Measurements from ENCODE around the gene CFL2.
"Not testable (repeated sequence)": the region's sequence is repeated elsewhere in the genome, so short reads cannot be mapped to it uniquely, and the experiment has no call there.

The CFL2 gene

DNA sequence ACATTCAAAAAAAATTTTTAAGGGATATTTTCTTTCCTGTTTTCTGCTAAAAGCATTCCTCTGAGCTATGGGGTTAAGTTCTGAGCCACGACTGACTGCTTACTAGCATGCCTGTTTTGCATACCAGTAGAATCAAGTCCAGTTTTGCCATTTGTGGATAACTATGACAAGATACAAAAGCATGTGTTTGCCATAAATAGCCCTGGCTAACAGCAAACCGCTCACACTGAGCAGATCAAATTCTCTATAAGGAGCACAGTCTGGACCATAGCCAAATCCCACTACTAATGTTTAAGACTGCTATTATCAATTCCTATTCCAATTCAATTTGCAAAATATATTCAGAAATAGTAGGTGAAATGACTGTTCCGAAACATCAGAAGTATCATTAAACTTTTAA, 3.2 kb downstream of the CFL2 start:
- peak; percentile 23 for DNase-seq

DNA sequence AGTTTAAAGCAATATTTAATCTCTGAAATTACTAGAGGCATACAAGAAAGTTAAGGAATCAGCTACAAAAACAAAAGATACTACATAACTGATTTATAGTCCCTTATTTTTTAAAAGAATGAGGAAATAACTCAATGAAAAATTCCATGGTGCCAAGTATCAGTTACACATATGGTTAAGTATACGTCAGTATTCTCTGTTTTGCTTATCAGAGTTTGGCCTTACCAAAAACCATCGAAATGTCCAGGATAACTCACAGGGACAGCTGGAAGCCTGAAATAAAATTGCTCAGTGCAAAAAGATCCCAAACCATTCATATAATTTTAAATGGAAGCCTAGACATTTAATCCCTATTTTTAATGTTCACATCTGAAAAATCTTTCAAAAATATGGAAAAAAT, 3.6 kb downstream of the CFL2 start:
- no peak for DNase-seq

DNA sequence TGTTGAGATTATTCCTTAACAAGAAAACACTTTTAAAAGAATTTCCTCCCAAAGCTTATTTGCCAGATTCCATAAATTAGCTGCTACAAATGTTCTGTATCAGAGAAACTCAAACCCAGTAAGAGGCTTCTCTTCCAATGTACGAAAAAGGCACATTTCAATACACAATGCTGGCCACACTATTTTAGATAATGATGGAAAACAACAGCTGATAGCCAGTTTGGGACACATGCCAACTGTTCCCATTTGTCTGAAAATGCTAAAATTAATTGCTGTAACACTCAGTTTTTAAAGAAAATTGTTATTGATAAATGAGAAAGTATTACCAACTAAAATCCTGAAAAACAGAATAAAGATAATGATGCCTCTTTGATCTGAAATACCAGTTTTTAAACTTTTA, 4.4 kb downstream of the CFL2 start:
- DNase-seq: no peak

DNA sequence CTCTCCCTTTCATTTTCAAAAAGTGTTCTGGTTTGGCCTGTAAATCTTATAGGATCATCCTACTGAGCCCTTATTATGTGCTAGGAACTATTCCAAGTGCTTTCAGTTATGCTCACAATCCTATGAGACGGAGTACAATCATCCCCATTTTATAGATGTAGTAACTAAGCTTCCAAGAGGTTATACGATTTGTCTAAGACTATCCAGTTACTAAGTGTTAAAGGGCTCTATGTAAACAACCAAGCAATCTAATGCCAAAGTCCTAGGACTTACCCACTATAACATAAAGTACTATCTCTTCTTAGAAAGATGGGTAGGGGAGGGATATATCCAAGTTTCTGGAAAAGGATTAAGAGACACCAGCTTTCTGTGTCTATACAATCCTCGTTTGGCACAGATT, 6.7 kb downstream of the CFL2 start:
- no peak for DNase-seq

DNA sequence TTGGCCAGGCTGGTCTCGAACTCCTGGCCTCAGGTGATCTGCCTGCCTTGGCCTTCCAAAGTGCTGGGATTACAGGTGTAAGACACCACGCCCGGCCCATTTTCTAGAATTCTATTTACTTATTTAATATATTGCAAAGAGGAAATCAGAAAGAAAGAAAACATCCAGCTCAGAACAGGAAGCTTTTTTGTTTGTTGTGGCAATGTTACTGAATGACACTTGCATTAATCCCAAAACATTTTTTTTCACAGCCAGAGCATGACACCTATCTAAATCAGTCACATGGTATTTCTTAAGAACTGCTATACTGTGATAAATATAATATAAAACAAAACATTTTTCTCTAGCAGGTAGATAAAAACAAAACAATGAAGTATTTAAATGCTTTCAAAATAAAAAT, 12.6 kb downstream of the CFL2 start:
- DNase-seq: no peak

DNA sequence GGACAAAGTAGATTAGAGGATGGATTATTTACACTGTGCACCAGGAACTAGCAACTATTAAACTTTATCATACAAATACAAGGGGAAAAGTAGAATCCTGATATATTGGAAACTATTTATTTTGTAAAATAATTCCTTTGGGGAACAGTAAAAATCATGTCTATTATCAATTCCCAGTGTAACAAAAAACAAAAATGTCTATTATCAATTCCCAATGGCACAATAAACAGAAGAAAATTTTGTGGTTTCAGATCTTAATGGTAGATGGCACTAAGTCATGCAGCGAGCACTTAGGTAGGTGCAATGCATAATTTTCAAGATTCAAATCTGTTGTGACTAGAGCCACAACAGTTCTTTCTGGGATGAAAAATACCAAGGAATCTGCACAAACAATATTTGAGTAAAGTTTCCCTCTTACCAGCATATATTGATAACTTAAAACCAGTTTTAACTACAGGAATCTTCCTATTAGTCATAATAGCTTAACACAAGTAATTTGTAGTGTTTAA, 13.7 kb downstream of the CFL2 start:
- no peak for DNase-seq

DNA sequence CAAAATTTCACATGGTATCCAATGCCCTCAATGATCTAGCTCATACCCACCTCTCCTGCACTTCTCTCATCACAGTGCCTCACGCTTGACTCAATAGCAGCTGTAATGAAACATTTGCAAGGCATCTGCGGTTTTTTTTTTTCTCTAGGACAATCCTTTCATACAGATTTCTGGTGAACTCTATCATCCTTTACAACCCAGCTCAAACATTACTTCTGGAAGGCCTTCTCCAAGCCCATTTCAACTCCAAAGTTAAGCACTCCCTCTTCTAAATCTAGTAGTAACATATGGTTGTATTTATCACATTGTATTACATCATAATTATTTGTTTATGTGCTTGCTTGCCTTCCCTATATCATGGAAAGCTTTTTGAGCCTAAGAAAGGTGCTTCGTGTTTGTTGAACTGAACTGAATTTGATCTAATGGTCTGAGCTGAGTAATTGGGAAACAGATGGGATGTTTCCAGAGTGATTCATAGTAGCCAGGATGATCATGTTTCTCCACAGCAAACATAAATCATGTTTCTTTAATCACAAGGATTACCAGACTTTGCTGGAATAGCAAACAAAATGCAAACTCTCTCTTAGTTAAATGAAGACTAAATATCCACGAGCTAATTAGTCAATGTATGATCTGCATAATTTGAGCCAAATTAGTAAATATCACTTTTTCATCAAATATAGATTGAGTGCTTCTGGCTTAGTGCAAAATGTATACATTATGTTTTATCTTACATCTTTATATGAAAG, 14.3 kb downstream of the CFL2 start:
- no peak for DNase-seq

DNA sequence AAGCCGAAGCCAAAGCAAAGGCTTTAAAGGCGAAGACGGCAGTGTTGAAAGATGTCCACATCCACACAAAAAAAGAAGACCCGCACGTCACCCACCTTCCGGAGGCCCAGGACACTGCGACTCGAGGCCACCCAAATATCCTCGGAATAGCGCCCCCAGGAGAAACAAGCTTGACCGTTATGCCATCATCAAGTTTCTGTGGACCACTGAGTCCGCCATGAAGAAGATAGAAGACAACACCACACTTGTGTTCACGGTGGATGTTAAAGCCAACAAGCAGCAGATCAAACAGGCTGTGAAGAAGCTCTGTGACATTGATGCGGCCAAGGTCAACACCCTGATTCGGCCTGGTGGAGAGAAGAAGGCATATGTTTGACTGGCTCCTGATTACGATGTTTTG, 20.2 kb downstream of the CFL2 start:
- not testable (repeated sequence) for DNase-seq

DNA sequence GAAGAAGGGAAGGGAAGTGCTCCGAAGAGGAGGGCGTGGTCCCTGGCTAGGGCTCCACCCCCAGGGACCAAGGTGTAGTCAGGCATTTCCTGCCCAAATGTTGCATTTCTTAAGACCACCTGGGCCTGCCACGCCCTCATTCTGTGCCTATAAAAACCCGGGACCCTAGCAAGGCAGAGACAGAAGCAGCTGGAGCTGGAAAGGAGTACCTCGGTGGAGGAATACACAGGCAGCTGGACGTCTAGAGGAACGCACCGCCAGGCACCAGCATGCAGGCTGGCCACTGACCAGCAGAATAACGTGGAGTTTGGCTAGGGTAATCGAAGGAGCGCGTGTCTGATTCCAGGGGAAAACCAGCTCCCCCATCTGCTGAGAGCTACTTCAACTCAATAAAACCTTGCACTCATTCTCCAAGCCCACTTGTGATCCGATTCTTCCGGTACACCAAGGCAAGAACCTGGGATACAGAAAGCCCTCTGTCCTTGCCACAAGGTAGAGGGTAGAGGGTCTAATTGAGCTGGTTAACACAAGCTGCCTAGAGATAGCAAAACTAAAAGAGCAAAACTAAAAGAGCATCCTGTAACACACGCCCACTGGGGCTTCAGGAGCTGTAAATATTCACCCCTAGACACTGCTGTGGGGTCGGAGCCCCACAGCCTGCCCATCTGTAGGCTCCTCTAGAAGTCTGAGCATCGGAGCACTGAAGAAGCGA, 21.0 kb downstream of the CFL2 start:
- peak; percentile 23 for DNase-seq

DNA sequence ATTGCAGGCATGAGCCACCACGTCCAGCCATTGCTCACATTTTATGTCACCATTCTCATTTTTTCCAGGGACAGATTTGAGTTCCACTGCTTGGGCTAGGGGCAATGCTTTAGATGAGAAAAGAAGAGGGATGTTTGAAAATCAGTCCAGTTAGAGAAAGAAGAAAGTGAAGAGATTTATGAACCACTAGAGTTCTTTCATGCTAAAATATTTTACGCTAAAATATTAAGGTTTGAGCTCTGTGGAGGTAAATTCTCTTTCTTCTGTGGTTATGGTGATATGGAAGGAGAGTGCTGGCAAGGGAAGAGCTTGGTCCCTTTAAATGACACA, 21.5 kb downstream of the CFL2 start:
- no peak for DNase-seq

DNA sequence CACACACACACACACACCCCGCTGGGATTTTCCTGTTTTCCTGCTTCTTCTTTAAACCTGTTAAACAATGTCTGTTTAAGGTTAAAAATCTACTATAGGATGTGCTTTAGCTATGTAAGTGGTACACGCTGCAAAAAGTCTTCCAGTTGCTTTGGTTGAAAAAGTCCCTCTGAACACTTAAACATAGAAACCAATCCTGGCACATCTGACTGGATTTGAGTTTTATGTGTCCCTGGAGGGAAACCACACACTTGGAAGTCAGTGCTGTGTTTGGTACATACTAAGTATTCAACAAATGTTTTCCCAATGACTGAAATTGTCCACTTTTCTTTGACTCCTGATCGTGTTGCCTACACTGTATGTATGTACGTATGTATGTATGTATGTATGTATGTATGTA, 22.0 kb downstream of the CFL2 start:
- no peak for DNase-seq

DNA sequence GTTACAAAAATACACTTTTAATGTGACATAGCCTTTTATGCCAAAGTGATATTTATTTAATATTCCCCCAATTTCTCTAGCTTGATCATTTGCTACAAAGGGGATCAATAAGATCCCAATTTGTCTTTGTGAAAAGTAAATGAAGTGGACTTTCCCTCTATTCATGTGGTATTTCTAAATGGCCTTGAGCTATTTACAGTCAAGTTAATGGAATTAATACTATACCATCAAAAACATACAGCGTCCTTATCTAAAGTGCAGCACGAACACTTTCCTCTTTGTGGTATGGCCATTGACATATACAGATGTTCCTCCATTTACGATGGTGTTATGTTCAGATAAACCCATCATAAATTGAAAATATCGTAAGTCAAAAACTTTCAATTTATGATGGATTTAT, 23.2 kb downstream of the CFL2 start:
- no peak for DNase-seq

DNA sequence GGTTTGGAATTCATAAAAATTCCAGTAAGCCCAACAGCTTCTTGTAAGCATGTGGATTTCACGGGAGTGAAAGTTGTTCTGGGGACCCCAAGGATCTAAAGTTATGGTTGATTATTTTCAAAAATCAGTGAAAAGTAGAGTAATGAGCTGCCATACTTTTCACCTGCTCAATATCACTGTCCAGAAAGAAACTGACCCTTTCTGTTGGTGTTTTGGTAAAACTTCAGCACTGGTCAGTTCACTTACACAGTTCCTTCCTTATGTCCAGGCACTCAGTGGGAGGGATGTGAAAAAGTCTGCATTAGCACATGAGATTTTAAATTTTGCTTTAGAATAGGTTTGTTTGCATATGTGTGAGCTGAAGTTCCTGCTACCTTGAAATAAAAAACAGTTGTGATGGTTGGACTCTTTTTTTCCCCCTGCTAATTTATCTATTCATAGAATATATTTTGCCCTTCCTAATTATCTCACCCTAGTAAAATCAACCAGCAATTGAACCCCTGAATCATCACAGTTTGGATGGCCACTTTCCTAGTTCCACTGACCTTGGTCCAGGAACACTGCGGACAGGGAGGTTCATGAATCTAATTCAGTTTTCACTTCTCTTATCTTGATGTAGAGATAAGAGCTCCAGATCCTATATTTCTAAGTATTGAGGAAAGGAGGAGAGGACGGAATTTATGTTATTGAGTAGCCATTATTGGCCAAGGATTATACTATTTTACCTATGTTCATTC, 25.8 kb downstream of the CFL2 start:
- DNase-seq: no peak

DNA sequence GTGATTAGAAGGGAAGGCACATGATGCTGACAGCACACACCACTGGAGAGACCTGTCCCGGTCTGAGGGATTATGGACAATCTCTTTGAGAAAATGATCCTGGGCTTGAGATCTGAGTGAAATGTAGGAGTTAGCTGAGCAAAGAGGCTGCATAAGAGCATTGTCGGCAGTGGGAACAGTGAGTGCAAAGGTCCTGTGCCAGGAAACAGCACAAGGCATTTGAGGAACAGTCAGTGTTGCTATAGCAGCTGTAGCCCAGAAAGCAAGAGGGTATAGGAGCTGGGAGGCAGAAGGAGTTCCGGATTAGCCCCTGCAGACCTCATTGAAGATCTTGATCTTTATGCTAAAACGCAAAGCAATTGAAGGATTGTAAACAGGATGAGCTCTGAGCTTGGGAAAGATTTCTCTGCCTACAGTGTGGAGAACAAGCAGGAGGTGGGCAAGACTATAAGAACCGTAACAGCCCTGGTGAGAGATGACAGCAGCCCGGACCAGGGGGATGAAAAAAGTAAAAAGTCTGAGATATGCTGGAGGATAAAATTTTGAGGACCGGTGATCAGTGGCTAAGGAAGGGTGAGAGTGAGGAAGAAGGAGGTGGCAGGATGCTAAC, 28.5 kb downstream of the CFL2 start:
- no peak for DNase-seq

DNA sequence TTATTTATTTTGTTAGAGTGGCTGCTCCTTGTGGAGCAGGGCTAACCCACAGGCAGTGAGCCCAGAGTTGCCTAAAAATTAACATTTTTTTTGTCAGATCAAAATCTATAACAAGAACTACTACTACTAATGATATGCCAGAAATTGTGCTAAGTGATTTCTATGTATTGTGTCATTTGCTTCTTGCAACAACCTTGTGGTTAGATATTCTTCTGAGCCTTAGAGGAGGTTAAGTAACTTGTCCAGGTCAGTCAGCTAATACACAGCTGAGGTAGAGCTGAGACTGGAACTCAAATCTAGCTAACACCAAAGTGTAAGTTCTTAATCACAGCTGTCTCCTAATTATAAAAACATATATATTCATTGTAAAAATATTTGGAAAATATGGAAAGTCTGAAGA, 29.8 kb downstream of the CFL2 start:
- DNase-seq: no peak

DNA sequence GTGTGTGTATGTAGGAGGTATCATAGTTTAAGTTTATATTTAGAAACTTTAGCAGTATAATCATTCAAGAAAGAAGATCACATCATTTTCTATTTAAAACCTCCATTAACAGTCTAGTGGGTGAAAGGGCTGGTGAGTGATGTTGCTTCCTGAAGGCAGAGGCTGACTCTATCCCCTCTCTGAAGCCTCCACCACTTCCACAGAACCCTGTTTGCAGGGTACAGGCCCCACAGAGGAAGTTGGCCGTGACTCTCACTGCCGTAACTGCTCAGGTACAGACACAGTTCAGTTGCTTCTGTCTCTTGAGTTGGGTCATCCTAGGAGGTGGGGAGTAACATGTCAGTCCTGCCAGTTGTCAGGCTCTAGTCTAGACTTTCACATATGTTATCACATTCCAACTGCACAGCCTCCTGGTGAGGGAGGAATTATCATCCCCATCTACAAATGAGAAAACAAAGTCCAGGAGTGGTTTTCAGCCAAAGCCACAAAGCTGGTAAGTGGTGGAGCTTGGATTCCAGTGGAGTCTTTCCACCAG, 31.5 kb downstream of the CFL2 start:
- DNase-seq: no peak

DNA sequence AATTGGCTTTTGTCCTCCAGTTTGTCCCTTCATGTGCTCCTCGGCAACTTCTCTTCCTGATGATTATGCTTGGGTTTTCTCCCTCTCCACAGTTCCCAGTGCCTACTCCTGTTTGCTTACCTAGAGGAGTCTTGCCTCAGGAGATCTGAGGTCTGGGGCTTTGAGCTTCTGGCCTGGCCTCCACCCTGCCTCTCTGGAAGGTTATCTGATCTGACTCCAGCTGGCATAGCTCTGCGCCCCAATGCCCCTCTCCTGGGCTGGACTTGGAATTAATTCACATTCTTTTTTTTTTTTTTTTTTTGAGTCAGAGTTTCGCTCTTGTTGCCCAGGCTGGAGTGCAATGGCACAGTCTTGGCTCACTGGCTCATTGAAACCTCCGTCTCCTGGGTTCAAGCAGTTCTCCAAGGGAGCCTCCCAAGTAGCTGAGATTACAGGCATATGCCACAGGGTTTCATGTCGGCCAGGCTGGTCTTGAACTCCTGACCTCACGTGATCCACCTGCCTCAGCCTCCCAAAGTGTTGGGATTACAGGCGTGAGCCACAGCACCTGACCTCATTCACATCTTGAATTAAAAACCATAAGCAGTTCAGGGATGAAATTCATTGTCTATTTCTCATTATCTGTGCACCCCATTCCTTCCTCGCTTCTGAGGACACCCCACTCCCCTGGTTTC, 33.5 kb downstream of the CFL2 start:
- DNase-seq: no peak

DNA sequence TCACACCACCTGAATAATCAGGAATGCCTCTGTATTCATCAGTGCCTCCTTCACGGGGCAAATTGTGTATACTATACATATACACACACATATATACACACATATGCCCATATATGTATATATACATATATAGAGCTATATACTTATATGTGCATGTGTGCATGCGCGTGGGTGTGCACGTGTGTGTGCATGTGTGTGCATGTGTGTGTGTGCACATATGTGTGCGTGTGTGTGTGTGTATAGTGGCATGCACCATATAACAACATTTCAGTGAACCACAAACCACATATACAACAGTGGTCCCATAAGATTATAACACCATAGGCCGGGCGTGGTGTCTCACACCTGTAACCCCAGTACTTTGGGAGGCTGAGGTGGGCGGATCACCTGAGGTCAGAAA, 35.7 kb downstream of the CFL2 start:
- no peak for DNase-seq

DNA sequence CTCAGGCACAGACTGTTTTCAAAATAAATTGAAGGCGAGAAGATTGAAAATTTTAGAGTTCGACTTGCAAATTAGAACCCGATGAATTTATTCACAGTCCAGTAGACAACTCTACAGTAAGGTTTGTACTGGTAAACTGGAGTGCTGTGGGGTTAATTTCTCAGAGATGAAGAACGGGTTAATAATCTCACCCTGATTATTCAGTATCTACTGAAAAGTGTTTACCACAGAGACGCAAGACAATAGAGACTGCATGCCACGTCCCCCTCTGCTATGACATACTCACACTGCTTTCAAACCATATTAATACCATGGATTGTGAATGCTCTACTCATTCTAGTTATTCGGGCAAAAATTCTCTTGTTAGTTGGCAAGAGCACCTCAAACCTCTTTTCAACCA, 36.1 kb downstream of the CFL2 start:
- no peak for DNase-seq

DNA sequence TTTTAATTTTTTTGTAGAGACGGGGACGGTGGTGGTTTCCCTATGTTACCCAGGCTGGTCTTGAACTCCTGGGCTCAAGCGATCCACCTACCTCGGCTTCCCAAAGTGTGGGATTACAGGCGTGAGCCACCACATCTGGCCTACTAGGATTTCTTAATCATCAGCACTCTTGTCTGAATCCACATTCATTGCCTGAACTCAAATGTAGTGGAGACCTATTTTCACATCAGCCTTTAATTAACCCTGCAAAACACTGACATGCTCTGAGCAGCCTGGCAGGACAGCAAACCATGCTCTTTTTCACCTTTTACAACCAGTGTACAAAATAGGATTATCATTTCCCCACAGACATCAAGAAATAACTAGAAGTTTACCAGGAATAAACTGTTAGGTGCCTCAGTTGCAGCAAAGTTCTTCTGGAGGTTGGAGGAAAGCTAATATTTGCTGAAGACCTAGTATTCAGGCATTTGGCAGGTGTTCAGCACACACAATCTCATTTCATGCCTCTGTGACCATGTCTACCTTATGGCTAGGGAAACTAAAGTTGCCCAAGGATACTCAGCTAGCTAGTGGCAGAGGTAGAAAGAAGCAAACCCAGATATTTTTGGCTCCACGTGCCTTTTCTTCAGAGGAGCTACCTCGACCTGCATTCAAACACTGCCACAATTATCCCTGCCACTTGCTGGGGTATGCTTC, 37.7 kb downstream of the CFL2 start:
- DNase-seq: no peak

DNA sequence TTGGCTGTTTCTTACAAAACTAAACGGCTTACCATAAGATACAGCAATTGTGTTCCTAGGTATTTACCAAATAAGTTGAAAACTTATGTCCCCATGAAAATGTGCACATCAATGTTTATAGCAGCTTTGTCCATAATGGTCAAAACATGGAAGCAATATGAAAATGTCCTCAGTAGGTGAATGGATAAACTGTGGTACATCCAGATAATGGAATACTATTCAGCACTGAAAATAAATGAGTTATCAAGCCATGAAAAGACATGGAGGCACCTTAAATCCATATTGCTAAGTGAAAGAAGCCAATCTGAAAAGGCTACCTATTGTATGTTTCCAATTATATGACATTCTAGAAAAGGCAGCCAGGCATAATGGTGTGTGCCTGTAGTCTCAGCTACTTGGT, 40.7 kb downstream of the CFL2 start:
- no peak for DNase-seq

DNA sequence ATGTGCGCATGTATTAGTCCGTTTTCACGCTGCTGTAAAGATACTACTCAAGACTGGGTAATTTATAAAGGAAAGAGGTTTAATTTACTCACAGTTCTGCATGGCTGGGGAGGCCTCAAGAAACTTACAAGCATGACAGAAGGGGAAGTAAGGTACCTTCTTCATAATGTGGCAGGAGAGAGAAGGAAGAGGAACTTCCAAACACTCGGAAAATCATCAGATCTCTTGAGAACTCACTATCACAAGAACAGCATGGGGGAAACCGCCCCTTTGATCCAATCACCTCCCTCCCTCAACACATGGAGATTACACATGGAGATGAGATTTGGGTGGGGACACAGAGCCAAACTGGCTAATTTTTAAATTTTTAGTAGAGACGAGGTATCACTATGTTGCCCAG, 42.7 kb downstream of the CFL2 start:
- DNase-seq: no peak

Measured in hematopoietic multipotent progenitor cell treated with erythropoietin and hydrocortisone succinate and interleukin-3 and kit ligand, for 8 days (in vitro differentiated cells).